C4-2B (cell line): Measurements from ENCODE around the gene RNASE9.

ENCODE experiments used
- H3K27ac ChIP-seq: fragments of 450-650 bp; 2 replicates; pipeline ENCODE4 v1.5.1; 2017
- ZFX ChIP-seq: fragments of 450-650 bp; IDR thresholded peaks from 2 replicates; pipeline ENCODE4 v1.6.1; 2017
- TF ChIP-seq, protein P1 (sequence below): fragments of 450-650 bp; conservative IDR thresholded peaks from 2 replicates; pipeline ENCODE4 v1.5.1; 2017; ENCODE audit warnings: mild to moderate bottlenecking

The RNASE9 gene

DNA sequence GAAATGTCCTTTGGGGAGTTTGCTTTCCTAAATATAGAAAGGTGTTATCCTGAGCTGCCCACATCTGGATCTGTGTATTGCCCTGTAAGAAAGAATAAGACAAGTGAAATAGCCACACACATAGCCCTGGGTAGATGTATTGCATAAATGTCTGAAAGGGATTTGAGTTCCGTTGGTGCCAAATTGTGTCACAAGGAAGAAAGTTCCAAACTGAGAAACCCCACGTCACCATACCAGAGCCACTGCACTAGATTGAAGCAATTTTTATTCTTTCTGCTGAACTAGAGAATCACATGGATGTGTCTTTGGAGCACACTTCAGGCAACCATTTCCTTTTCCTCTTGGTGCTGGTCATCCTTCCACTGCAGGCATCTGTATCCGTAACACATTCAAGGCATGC, 5.0 kb downstream of the RNASE9 start:
- no peak overlapping the region for H3K27ac ChIP-seq
- TF ChIP-seq, protein P1, sequence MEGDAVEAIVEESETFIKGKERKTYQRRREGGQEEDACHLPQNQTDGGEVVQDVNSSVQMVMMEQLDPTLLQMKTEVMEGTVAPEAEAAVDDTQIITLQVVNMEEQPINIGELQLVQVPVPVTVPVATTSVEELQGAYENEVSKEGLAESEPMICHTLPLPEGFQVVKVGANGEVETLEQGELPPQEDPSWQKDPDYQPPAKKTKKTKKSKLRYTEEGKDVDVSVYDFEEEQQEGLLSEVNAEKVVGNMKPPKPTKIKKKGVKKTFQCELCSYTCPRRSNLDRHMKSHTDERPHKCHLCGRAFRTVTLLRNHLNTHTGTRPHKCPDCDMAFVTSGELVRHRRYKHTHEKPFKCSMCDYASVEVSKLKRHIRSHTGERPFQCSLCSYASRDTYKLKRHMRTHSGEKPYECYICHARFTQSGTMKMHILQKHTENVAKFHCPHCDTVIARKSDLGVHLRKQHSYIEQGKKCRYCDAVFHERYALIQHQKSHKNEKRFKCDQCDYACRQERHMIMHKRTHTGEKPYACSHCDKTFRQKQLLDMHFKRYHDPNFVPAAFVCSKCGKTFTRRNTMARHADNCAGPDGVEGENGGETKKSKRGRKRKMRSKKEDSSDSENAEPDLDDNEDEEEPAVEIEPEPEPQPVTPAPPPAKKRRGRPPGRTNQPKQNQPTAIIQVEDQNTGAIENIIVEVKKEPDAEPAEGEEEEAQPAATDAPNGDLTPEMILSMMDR, result no peak
- TF ChIP-seq ZFX, result no peak

- TF ChIP-seq, protein P1, result no peak
- TF ChIP-seq ZFX, result no peak
- H3K27ac ChIP-seq, result no peak overlapping the region
Observed at GRCh38 chr14:20553024-20553423, 7.8 kb downstream of the RNASE9 start.

GRCh38 chr14:20551606-20552005, 9.2 kb downstream of the RNASE9 start:
- no peak overlapping the region for H3K27ac ChIP-seq
- TF ChIP-seq, protein P1, result no peak
- TF ChIP-seq ZFX, result no peak

DNA sequence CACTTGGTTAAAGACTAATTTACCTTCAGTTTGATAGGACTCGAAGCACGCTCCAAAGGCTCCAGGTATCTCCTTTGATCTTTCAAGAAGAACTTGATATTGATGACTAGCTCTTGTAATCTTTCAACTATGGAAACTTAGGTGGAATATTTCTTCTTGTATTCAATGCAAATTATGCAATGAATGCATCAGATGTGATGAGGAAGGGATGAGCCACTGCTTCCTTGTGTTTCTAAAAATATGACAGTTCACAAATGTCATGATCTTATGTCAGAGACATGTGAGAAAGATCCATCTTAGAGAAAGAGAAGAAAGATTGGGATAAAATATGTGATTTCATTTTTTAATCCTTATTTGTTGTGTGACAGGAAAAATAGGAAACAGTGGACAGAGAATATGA, 9.9 kb downstream of the RNASE9 start:
- no peak for TF ChIP-seq ZFX
- no peak overlapping the region for H3K27ac ChIP-seq

DNA sequence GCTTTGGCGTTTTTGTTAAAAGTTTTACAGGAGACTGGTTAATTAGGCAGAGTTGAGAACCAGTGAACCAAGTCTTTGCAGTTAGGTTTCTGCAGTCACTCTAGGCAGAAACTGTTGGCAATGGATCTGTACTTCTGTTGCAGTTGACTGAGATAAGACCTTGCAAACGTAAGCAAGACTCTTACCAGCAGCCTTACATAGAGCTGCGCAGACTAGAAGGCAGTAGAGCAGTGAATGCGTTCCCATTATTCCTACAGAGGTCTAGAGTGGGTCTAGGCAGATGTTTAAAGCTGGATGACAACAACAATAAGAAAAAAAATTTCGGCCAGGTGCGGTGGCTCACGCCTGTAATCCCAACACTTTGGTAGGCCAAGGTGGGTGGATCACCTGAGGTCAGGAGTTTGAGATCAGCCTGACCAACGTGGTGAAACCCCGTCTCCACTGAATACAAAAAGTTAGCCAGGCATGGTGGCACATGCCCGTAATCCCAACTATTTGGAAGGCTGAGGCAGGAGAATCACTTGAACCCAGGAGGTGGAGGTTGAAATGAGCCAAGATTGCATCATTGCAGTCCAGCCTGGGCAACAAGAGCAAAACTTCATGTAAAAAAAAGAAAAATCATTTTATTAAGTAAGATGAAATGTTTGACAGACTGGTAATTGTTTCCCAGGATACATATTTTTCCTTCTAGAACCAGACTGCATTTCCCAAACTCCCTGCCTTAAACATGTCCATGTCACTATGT, 12.3 kb downstream of the RNASE9 start:
- no peak overlapping the region for H3K27ac ChIP-seq
- no peak for TF ChIP-seq ZFX
- TF ChIP-seq, protein P1, result no peak

GRCh38 chr14:20546877-20547276, 14.0 kb downstream of the RNASE9 start:
- TF ChIP-seq, protein P1, result no peak
- TF ChIP-seq ZFX, result no peak
- H3K27ac ChIP-seq, result no peak overlapping the region

DNA sequence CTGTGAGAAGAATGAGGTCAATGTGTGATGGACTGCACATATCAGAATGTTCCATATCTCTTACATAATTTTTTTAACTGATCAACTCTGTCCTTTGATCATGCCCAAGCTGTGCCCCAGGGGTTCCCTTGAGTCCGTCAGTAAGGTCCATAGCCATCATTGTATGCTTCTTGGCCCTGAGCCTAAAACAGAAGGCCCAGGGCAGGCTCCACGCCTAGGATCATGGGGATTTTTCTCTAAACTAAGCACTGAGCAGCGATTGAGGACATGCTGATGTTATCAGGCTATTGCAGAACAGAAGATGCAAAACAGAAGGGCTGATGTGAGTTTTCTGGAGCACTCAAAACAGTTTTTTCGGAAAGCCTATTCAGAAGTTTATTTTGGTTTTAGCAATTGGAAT, 20.9 kb downstream of the RNASE9 start:
- H3K27ac ChIP-seq, result no peak overlapping the region
- TF ChIP-seq ZFX, result no peak
- TF ChIP-seq, protein P1, result no peak
